Tongue (tissue), 2 donors: Measurements from ENCODE around the gene NTSR2. TPM values are rescaled to one million over a fixed set of nuclear protein-coding genes. Genes with fewer than 3 reads are reported as not detected.
A peak's percentile ranks its signal among the peaks of the same experiment; 100 is the strongest.

Source experiments
- DNase-seq: peaks from one replicate; pipeline ENCODE4 v3.0.0-alpha.2; 2015
- total RNA-seq: library from RNA; depleted of rRNA; stranded (reverse); fragments of >200 nt; gene quantifications from one replicate; pipeline ENCODE4 v1.2.3, GENCODE V29; 2014

Gene NTSR2
- not detected for total RNA-seq

- DNase-seq: peak; percentile 82
Observed at GRCh38 chr2:11669454-11670291, at the start of gene NTSR2. Gene NTSR2 (minus strand): TSS chr2:11670195. CDS start chr2:11670129, 66 bp downstream.

- DNase-seq: no peak
Observed at GRCh38 chr2:11719230-11719977, 49.4 kb upstream of the NTSR2 start.

- DNase-seq: no peak
Observed at GRCh38 chr2:11718606-11719005, 48.6 kb upstream of the NTSR2 start.

GRCh38 chr2:11717623-11718022 is 47.6 kb upstream of the NTSR2 start:
- DNase-seq: no peak

GRCh38 chr2:11716689-11717321 is 46.8 kb upstream of the NTSR2 start:
- no peak for DNase-seq

- DNase-seq: no peak
Observed at GRCh38 chr2:11715987-11716652, 46.1 kb upstream of the NTSR2 start.

- no peak for DNase-seq
Observed at GRCh38 chr2:11713815-11714214, 43.8 kb upstream of the NTSR2 start.

GRCh38 chr2:11712866-11713265 is 42.9 kb upstream of the NTSR2 start:
- DNase-seq: no peak

GRCh38 chr2:11711751-11712150 is 41.8 kb upstream of the NTSR2 start:
- DNase-seq: no peak

- no peak for DNase-seq
Observed at GRCh38 chr2:11711354-11711716, 41.3 kb upstream of the NTSR2 start.

- DNase-seq: peak; percentile 35
Observed at GRCh38 chr2:11710632-11711353, 40.8 kb upstream of the NTSR2 start.

- DNase-seq: no peak
Observed at GRCh38 chr2:11710210-11710609, 40.2 kb upstream of the NTSR2 start.

- DNase-seq: no peak
Observed at GRCh38 chr2:11709293-11709692, 39.3 kb upstream of the NTSR2 start.

GRCh38 chr2:11708106-11708505 is 38.1 kb upstream of the NTSR2 start:
- no peak for DNase-seq

GRCh38 chr2:11705711-11706110 is 35.7 kb upstream of the NTSR2 start:
- no peak for DNase-seq

GRCh38 chr2:11705063-11705462 is 35.1 kb upstream of the NTSR2 start:
- no peak for DNase-seq

- DNase-seq: no peak
Observed at GRCh38 chr2:11703700-11704099, 33.7 kb upstream of the NTSR2 start.

- no peak for DNase-seq
Observed at GRCh38 chr2:11702946-11703345, 33.0 kb upstream of the NTSR2 start.

GRCh38 chr2:11701751-11702301 is 31.8 kb upstream of the NTSR2 start:
- peak; percentile 40 for DNase-seq

- no peak for DNase-seq
Observed at GRCh38 chr2:11701206-11701605, 31.2 kb upstream of the NTSR2 start.
